Vagina (tissue), 2 donors: Measurements from ENCODE around the gene TNFAIP3.

Experiments
- POLR2A ChIP-seq, 2 donors: fragments of 450-650 bp; IDR thresholded peaks; one replicate each; pipeline ENCODE4 v1.6.1; 2017; ENCODE audit warnings: antibody characterized with exemption in 2 of 2, mild to moderate bottlenecking in 2 of 2, moderate library complexity in 2 of 2
- TF ChIP-seq, protein P1 (sequence below), 3 experiments: fragments of 450-650 bp in 2 of 3; fragments of 200-600 bp in 1 of 3; sonication (generic) in 1 of 3; IDR thresholded peaks; one replicate each; pipeline ENCODE4 v1.5.1; 2017 to 2019; ENCODE audit warnings: antibody characterized with exemption in 3 of 3, mild to moderate bottlenecking in 2 of 3, moderate library complexity in 2 of 3

DNA sequence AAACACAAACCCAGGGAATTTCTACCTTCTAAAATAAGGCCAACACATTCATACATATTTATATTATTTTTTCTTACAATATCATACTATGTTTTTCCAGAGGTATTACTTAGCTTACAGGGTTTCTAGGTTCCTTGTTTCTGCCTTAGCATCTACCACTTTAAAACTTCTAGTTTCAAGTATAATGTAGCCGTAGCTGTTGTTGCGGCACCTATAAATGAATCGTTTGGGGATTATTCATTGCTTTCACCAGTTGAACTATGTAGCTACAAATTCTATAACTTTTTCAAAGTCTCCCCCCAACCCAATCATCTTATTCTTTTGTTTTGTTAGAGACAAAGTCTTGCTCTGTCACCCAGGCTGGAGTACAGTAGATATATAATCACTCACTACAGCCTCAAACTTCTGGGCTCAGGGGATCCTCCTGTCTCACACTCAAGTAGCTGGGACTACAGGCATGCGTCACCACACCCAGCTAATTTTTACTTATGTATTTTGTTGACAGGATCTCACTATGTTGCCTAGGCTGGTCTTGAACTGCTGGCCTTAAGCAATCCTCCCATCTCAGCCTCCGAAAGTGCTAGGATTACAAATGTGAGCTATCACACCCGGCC is 43.9 kb downstream of the TNFAIP3 start:
- TF ChIP-seq POLR2A (IDR thresholded peaks at IDR 0.05) = no peak
- TF ChIP-seq, protein P1, sequence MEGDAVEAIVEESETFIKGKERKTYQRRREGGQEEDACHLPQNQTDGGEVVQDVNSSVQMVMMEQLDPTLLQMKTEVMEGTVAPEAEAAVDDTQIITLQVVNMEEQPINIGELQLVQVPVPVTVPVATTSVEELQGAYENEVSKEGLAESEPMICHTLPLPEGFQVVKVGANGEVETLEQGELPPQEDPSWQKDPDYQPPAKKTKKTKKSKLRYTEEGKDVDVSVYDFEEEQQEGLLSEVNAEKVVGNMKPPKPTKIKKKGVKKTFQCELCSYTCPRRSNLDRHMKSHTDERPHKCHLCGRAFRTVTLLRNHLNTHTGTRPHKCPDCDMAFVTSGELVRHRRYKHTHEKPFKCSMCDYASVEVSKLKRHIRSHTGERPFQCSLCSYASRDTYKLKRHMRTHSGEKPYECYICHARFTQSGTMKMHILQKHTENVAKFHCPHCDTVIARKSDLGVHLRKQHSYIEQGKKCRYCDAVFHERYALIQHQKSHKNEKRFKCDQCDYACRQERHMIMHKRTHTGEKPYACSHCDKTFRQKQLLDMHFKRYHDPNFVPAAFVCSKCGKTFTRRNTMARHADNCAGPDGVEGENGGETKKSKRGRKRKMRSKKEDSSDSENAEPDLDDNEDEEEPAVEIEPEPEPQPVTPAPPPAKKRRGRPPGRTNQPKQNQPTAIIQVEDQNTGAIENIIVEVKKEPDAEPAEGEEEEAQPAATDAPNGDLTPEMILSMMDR (IDR thresholded peaks at IDR 0.05) = no peak
